ENCODE measurements around the gene INSM2. TPM values are rescaled to one million over a fixed set of nuclear protein-coding genes. Genes with fewer than 3 reads are reported as not detected.

The INSM2 gene
- total RNA-seq, 1 experiment from 2014 or later, result not detected

- intact Hi-C loops (cut with micrococcal nuclease), result no loop called here
- Histone ChIP-seq H3K27ac (ENCODE audit: low read depth, low read length) (no peak overlapping the region), H3K36me3 (ENCODE audit: control insufficient read depth in 1 of 2, insufficient read depth in 2 of 2, low read length in 2 of 2) (no peaks in the 10 kb centered on the region), H3K79me2 (ENCODE audit: insufficient read depth, low read length) (no peaks in the 10 kb centered on the region), H4K20me1 (ENCODE audit: insufficient read depth) (no peaks in the 10 kb centered on the region), H3K4me3 (replicated peaks in 1 of 2; ENCODE audit: low read depth in 1 of 2, low read length in 2 of 2) (peak overlapping the region; percentile 32 to 55), H2AFZ (ENCODE audit: low read depth, low read length, poor library complexity, severe bottlenecking) (no peak overlapping the region), H3K27me3 (ENCODE audit: insufficient read depth, low read length) (no peaks in the 10 kb centered on the region), H3K9me3 (ENCODE audit: control insufficient read depth in 1 of 2, insufficient read depth in 1 of 2, low read depth in 1 of 2, low read length in 2 of 2) (no peaks in the 10 kb centered on the region), H3K4me2 (ENCODE audit: low read length) (peak overlapping the region; percentile 74), H3K9me2 (ENCODE audit: insufficient read depth) (no peaks in the 10 kb centered on the region), H3K9ac (ENCODE audit: low read length) (no peak overlapping the region), H3K4me1 (ENCODE audit: control insufficient read depth in 1 of 2, insufficient read depth in 2 of 2, low read length in 2 of 2) (0 out of 4 replicates have a peak, but pooled peaks cover 0 to 7% of the 10 kb centered on the region in 2 experiments)
- DNase-seq (ENCODE audit: low read depth, low spot score), result no peak
- POLR2A ChIA-PET, result no interaction called here
- no peak for ATAC-seq
- no peak for TF ChIP-seq YY1 (IDR thresholded peaks at IDR 0.05; ENCODE audit: extremely low read depth, insufficient replicate concordance, low read depth, low read length)
- no peak for TF ChIP-seq CTCF (IDR thresholded peaks at IDR 0.05 in 2 of 3, conservative IDR thresholded peaks at IDR 0.05 in 1 of 3; ENCODE audit: borderline replicate concordance in 1 of 3, insufficient read depth in 1 of 3, low read depth in 2 of 3, low read length in 2 of 3)
- TF ChIP-seq ZFX (IDR thresholded peaks at IDR 0.05), result no peak
- no peak for TF ChIP-seq POLR2AphosphoS5 (IDR thresholded peaks at IDR 0.05; ENCODE audit: low read depth, low read length)
- TF ChIP-seq POLR2A (IDR thresholded peaks at IDR 0.05; ENCODE audit: borderline replicate concordance, extremely low read depth, insufficient read depth, insufficient read length), result no peak
- no peak for TF ChIP-seq ATF3 (IDR thresholded peaks at IDR 0.05)
- no peak for TF ChIP-seq SRF (IDR thresholded peaks at IDR 0.05; ENCODE audit: low read depth)
- no peak for TF ChIP-seq SP1 (IDR thresholded peaks at IDR 0.05; ENCODE audit: low read depth)
- no peak for TF ChIP-seq EZH2 (IDR thresholded peaks at IDR 0.05)
- no peak for TF ChIP-seq TCF7L2 (IDR thresholded peaks at IDR 0.05; ENCODE audit: borderline replicate concordance, extremely low read depth, insufficient read depth, insufficient read length)
- TF ChIP-seq MAX (IDR thresholded peaks at IDR 0.05), result no peak
- TF ChIP-seq EGR1 (IDR thresholded peaks at IDR 0.05; ENCODE audit: low read depth), result no peak
- TF ChIP-seq FOSL1 (IDR thresholded peaks at IDR 0.05; ENCODE audit: low read depth), result no peak
- no peak for TF ChIP-seq JUND (IDR thresholded peaks at IDR 0.05)
- CTCF ChIA-PET, result no interaction called here
- BruUV-seq (replicated peaks), result no TSS peak
- RAD21 ChIA-PET (ENCODE audit: low non-redundant PET in 1 of 2, low total read pairs in 2 of 2, uncharacterized antibody in 2 of 2, unreplicated experiment in 2 of 2), result no interaction called here
These were observed 1.1 kb upstream of the INSM2 start for GRCh38 chr14:35532783-35533356.
